Esophagus muscularis mucosa (tissue), 4 donors: Measurements from ENCODE around the gene INPP5A. TPM values are rescaled to one million over a fixed set of nuclear protein-coding genes. Genes with fewer than 3 reads are reported as not detected.
"Not testable (repeated sequence)": the region's sequence is repeated elsewhere in the genome, so short reads cannot be mapped to it uniquely, and the experiment has no call there.

Experiments used
- DNase-seq: peaks from one replicate; pipeline ENCODE4 v3.0.0-alpha.2; 2017; ENCODE audit errors: extremely low spot score
- H3K27ac ChIP-seq, 4 donors: fragments of 200-600 bp; sonication (generic); replicated peaks in 1 of 4; 1 replicate in 3 of 4; 2 replicates in 1 of 4; pipeline ENCODE4 v1.5.1; 2016 to 2019; ENCODE audit warnings: mild to moderate bottlenecking in 1 of 4
- H3K27me3 ChIP-seq, 4 donors: fragments of 200-600 bp; sonication (generic); one replicate each; pipeline versions ENCODE4 v1.5.1 to v1.6.0; 2016 to 2019
- H3K36me3 ChIP-seq, 4 donors: fragments of 200-600 bp; sonication (generic); one replicate each; pipeline ENCODE4 v1.5.1; 2016 to 2019
- H3K4me1 ChIP-seq, 4 donors: fragments of 200-600 bp; sonication (generic); one replicate each; pipeline ENCODE4 v1.5.1; 2016 to 2019
- H3K4me3 ChIP-seq, 4 donors: fragments of 200-600 bp; sonication (generic); 1 replicate in 2 of 4; 2 replicates in 2 of 4; pipeline ENCODE4 v1.5.1; 2016 to 2019; ENCODE audit warnings: mild to moderate bottlenecking in 4 of 4, moderate library complexity in 1 of 4
- H3K9me3 ChIP-seq, 4 donors: fragments of 200-600 bp; sonication (generic); 1 replicate in 3 of 4; 2 replicates in 1 of 4; pipeline ENCODE4 v1.5.1; 2016 to 2019
- EP300 ChIP-seq: sonication (generic); formaldehyde crosslinking; IDR thresholded peaks from one replicate; pipeline ENCODE4 v1.6.1; 2017; ENCODE audit warnings: antibody characterized with exemption
- POLR2A ChIP-seq: fragments of 450-650 bp; IDR thresholded peaks from one replicate; pipeline ENCODE4 v1.6.1; 2017; ENCODE audit warnings: antibody characterized with exemption, moderate library complexity, mild to moderate bottlenecking, low read depth
- POLR2AphosphoS5 ChIP-seq, 2 donors: sonication (generic); formaldehyde crosslinking; IDR thresholded peaks; one replicate each; pipeline ENCODE4 v1.6.1; 2017; ENCODE audit warnings: antibody characterized with exemption in 2 of 2
- WGBS: methylation state at CpG from one replicate; pipeline ENCODE4 v1.1.5; 2018; 5-methylcytosine and 5-hydroxymethylcytosine counted together
- intact Hi-C: fragments of 100-400 bp; cut with DNase I; formaldehyde crosslinking; loops from one replicate; pipeline ENCODE4 v1.15.1; 2023
- total RNA-seq, 4 donors: library from RNA; depleted of rRNA; stranded (reverse); fragments of >200 nt; gene quantifications; one replicate each; pipeline versions ENCODE4 v1.1.0 to v1.2.1, GENCODE V29; 2016
- TF ChIP-seq, protein P1 (sequence below), 3 experiments: fragments of 200-600 bp in 2 of 3; fragments of 450-650 bp in 1 of 3; sonication (generic) in 2 of 3; IDR thresholded peaks; one replicate each; pipeline ENCODE4 v1.5.1; 2017 to 2019; ENCODE audit warnings: antibody characterized with exemption in 3 of 3, mild to moderate bottlenecking in 2 of 3, moderate library complexity in 1 of 3

Gene INPP5A
- total RNA-seq, 4 donors from 2014 or later: 234 to 301 (median 245) TPM

DNA sequence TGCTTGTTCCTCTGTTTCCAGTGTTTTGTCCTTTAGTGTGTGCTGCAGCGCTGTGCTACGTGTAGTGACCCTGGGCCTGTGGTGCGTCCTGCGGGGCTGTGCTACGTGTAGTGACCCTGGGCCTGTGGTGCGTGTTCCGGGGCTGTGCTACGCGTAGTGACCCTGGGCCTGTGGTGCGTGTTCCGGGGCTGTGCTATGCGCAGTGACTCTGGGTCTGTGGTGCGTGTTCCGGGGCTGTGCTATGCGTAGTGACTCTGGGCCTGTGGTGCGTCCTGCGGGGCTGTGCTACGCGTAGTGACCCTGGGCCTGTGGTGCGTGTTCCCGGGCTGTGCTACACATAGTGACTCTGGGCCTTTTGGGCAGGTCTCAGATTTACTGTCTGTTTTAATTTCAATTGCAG is 60.1 kb downstream of the INPP5A start:
- Histone ChIP-seq H3K4me1 (peaks cover 41 to 85% (median 84%) of the 10 kb centered on the region in 4 donors), H3K27ac (peak overlapping the region; percentile 32 to 80 (median 67)), H3K36me3 (no peaks in the 10 kb centered on the region), H3K9me3 (peaks cover 0 to 8% (median 4%) of the 10 kb centered on the region in 4 donors), H3K4me3 (no peak overlapping the region), H3K27me3 (no peaks in the 10 kb centered on the region)
- TF ChIP-seq EP300 (no peak), POLR2AphosphoS5 (IDR thresholded peaks at IDR 0.05) (no peak), POLR2A (no peak)
- TF ChIP-seq, protein P1, sequence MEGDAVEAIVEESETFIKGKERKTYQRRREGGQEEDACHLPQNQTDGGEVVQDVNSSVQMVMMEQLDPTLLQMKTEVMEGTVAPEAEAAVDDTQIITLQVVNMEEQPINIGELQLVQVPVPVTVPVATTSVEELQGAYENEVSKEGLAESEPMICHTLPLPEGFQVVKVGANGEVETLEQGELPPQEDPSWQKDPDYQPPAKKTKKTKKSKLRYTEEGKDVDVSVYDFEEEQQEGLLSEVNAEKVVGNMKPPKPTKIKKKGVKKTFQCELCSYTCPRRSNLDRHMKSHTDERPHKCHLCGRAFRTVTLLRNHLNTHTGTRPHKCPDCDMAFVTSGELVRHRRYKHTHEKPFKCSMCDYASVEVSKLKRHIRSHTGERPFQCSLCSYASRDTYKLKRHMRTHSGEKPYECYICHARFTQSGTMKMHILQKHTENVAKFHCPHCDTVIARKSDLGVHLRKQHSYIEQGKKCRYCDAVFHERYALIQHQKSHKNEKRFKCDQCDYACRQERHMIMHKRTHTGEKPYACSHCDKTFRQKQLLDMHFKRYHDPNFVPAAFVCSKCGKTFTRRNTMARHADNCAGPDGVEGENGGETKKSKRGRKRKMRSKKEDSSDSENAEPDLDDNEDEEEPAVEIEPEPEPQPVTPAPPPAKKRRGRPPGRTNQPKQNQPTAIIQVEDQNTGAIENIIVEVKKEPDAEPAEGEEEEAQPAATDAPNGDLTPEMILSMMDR (IDR thresholded peaks at IDR 0.05): no peak
- DNase-seq: no peak
- intact Hi-C loops: no loop called here
- WGBS: 84% methylated on average over 16 of the region's 21 CpGs

DNA sequence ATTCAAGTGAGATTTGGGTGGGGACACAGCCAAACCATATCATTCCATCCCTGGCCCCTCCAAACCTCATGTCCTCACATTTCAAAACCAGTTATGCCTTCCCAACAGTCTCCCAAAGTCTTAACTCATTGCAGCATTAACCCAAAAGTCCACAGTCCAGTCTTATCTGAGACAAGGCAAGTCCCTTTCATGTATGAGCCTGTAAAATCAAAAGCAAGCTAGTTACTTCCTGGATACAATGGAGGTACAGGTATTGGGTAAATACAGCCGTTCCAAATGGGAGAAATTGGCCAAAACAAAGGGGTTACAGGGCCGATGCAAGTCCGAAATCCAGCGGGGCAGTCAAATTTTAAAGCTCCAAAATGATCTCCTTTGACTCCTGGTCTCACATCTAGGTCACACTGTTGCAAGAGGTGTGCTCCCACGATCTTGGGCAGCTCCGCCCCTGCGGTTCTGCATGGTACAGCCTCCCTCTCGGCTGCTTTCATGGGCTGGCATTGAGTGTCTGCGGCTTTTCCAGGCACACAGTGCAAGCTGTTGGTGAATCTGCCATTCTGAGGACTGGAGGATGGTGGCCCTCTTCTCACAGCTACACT is 61.5 kb downstream of the INPP5A start:
- not testable (repeated sequence) for H3K27me3 ChIP-seq
- peaks cover 36 to 85% (median 84%) of the 10 kb centered on the region in 4 donors for H3K4me1 ChIP-seq
- H3K27ac ChIP-seq: peak overlapping the region; percentile 32 to 80 (median 67)

DNA sequence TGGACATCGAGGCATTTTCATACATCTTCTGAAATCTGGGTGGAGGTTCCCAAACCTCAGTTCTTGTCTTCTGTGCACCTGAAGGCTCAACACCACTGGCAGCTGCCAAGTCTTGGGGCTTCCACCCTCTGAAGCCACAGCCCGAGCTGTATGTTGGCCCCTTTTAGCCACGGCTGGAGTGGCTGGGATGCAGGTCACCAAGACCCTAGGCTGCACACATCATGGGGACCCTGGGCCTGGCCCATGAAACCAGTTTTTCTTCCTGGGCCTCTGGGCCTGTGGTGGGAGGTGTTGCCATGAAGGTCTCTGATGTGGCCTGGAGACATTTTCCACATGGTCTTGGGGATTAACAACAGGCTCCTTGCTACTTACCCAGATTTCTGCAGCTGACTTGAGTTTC is 62.1 kb downstream of the INPP5A start:
- Histone ChIP-seq H3K4me1 (peaks cover 32 to 85% (median 84%) of the 10 kb centered on the region in 4 donors), H3K27ac (peak overlapping the region; percentile 32 to 80 (median 67)), H3K27me3 (no peaks in the 10 kb centered on the region), H3K9me3 (peaks cover 0 to 8% (median 4%) of the 10 kb centered on the region in 4 donors), H3K36me3 (no peaks in the 10 kb centered on the region), H3K4me3 (no peak overlapping the region)
- WGBS: 100% methylated on average over 1 of the region's 3 CpGs
- DNase-seq: no peak
- TF ChIP-seq EP300: no peak
- intact Hi-C loops: no loop called here

More for the DNA sequence above, 61.5 kb downstream of the INPP5A start:
- DNase-seq, H3K9me3 ChIP-seq, intact Hi-C loops, H3K4me3 ChIP-seq, H3K36me3 ChIP-seq: not testable (repeated sequence)
- 96% methylated on average over 7 of the region's 9 CpGs for WGBS

DNA sequence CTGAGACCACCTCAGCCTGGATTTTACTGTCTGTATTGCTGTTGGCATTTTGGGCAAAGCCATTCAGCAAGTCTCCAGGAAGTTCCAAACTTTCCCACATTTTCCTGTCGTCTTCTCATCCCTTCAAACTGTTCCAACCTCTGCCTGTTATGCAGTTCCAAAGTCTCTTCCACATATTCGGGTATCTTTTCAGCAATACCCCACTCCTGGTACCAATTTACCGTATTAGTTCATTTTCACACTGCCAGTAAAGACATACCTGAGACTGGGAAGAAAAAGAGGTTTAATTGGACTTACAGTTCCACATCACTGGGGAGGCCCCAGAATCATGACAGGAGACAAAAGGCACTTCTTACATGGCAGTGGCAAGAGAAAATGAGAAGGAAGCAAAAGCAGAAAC is 62.8 kb downstream of the INPP5A start:
- H3K36me3 ChIP-seq: no peaks in the 10 kb centered on the region
- no peak overlapping the region for H3K4me3 ChIP-seq
- H3K4me1 ChIP-seq: peaks cover 26 to 85% (median 84%) of the 10 kb centered on the region in 4 donors
- peak overlapping the region in 3 of 4 donors; percentile 66 to 80 (median 68) for H3K27ac ChIP-seq
- intact Hi-C loops: no loop called here
- H3K27me3 ChIP-seq: no peaks in the 10 kb centered on the region
- DNase-seq: no peak
- TF ChIP-seq POLR2A: no peak
- TF ChIP-seq EP300: no peak
- TF ChIP-seq, protein P1 (IDR thresholded peaks at IDR 0.05): no peak
- TF ChIP-seq POLR2AphosphoS5 (IDR thresholded peaks at IDR 0.05): no peak
- 96% methylated on average over 3 of the region's 3 CpGs for WGBS
- peaks cover 0 to 8% (median 4%) of the 10 kb centered on the region in 4 donors for H3K9me3 ChIP-seq

DNA sequence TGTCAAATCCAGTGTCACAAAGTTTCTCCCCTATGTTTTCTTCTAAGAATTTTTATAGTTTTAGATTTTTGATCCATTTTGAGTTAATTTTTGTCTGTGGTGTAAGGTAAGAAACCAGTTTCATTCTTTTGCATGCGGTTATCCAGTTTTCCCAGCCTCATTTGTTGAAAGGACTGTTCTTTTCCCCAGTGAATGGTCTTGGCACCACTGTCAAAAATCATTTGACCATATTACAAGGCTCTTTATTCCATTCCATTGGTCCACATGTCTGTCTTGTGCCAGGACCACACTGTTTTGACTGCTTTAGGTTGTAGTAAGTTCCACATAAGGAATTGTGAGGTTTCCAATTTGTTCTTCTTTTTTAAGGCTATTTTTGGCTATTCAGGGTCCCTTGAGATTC is 64.0 kb downstream of the INPP5A start:
- H3K9me3 ChIP-seq: peaks cover 0 to 8% (median 4%) of the 10 kb centered on the region in 4 donors
- intact Hi-C loops: no loop called here
- peak overlapping the region in 2 of 4 donors; percentile 61 to 80 for H3K27ac ChIP-seq
- 85% methylated on average over 1 of the region's 1 CpG for WGBS
- no peaks in the 10 kb centered on the region for H3K36me3 ChIP-seq
- no peak overlapping the region for H3K4me3 ChIP-seq
- H3K27me3 ChIP-seq: no peaks in the 10 kb centered on the region
- no peak for DNase-seq
- H3K4me1 ChIP-seq: peaks cover 29 to 85% (median 84%) of the 10 kb centered on the region in 4 donors
- TF ChIP-seq POLR2AphosphoS5 (IDR thresholded peaks at IDR 0.05) (no peak), POLR2A (no peak), EP300 (no peak)
- TF ChIP-seq, protein P1 (IDR thresholded peaks at IDR 0.05): no peak

DNA sequence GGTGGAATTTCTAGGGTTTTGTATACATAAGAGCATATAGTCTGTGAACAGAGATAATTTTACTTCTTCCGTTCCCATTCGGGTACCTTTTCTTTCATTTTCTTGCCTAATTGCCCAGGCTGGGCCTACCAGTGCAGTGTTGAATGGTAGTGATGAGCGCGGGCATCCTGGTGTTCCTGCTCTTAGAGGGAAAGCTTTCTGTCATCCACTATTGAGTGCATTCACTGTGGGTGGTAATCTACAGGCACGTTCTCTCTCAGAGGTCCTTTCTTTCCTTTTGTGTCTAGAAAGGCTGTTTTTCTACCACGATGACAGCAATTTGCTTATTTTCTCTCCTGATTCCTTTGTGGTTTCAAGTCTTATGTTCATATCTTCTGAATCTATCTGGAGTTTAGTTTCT is 65.0 kb downstream of the INPP5A start:
- Histone ChIP-seq H3K9me3 (peaks cover 0 to 8% (median 4%) of the 10 kb centered on the region in 4 donors), H3K27ac (peak overlapping the region in 3 of 4 donors; percentile 52 to 80 (median 61)), H3K36me3 (no peaks in the 10 kb centered on the region), H3K4me3 (no peak overlapping the region), H3K4me1 (peaks cover 36 to 85% (median 84%) of the 10 kb centered on the region in 4 donors), H3K27me3 (no peaks in the 10 kb centered on the region)
- TF ChIP-seq POLR2AphosphoS5 (IDR thresholded peaks at IDR 0.05) (no peak), POLR2A (no peak), EP300 (no peak)
- TF ChIP-seq, protein P1 (IDR thresholded peaks at IDR 0.05): no peak
- intact Hi-C loops: no loop called here
- no peak for DNase-seq
- 71% methylated on average over 6 of the region's 6 CpGs for WGBS
